Panc1 (cell line): ENCODE measurements around the gene DPH2. TPM values are rescaled to one million over a fixed set of nuclear protein-coding genes. Genes with fewer than 3 reads are reported as not detected.

Experiments
- ATAC-seq: fragments of 200-7000 bp; cut with Tn5 transposase; 2 replicates; pipeline ENCODE4 v1.9.1; 2020; ENCODE audit warnings: mild to moderate bottlenecking, moderate library complexity
- BruUV-seq: library from RNA; stranded (reverse); fragments of 400-500 nt; replicated peaks from 2 replicates; lab custom pipeline; 2021; lab: Mats Ljungman, UMichigan
- CTCF ChIA-PET: fragments of 300-600 bp; sonication (Branson Sonifier 250); formaldehyde crosslinking; loops from one replicate; lab custom pipeline; 2022; ENCODE audit warnings: antibody characterized with exemption; lab: Charles Lee
- POLR2A ChIA-PET: fragments of 300-600 bp; sonication (Branson Sonifier 250); formaldehyde crosslinking; loops from one replicate; lab custom pipeline; 2022; ENCODE audit warnings: antibody characterized with exemption; lab: Charles Lee
- DNase-seq: peaks from one replicate; pipeline ENCODE4 v3.0.0-alpha.2; 2010; ENCODE audit warnings: low read depth, low spot score
- H3K27ac ChIP-seq: 2 replicates; pipeline ENCODE4 v1.5.1; 2011; ENCODE audit warnings: mild to moderate bottlenecking, low read length, inconsistent platforms
- H3K27me3 ChIP-seq: fragments of 200-500 bp; sonication (Bioruptor generic); 2 replicates; pipeline ENCODE4 v1.6.0; 2014; ENCODE audit warnings: low read length, inconsistent platforms; ENCODE audit not compliant: control insufficient read depth, insufficient read depth
- H3K36me3 ChIP-seq: fragments of 200-500 bp; sonication (Bioruptor generic); 2 replicates; pipeline ENCODE4 v1.5.1; 2014; ENCODE audit warnings: inconsistent platforms, mild to moderate bottlenecking, low read length, moderate library complexity; ENCODE audit not compliant: control insufficient read depth, insufficient read depth
- H3K4me1 ChIP-seq: 2 replicates; pipeline ENCODE4 v1.5.1; 2011; ENCODE audit warnings: inconsistent platforms, mild to moderate bottlenecking, low read length, moderate library complexity; ENCODE audit not compliant: control insufficient read depth, insufficient read depth
- H3K4me3 ChIP-seq, 2 experiments: 2 replicates each; pipeline ENCODE4 v1.5.1; 2011 to 2012; ENCODE audit warnings: low read depth in 2 of 2, low read length in 2 of 2, mild to moderate bottlenecking in 2 of 2, inconsistent platforms in 1 of 2, moderate library complexity in 1 of 2
- H3K9me3 ChIP-seq: fragments of 200-500 bp; sonication (Bioruptor generic); 2 replicates; pipeline ENCODE4 v1.5.1; 2014; ENCODE audit warnings: low read depth, mild to moderate bottlenecking, inconsistent platforms, low read length, moderate library complexity; ENCODE audit not compliant: control insufficient read depth, insufficient read depth
- POLR2AphosphoS5 ChIP-seq: IDR thresholded peaks from 2 replicates; pipeline ENCODE4 v1.6.1; 2012; ENCODE audit warnings: mild to moderate bottlenecking, low read depth, low read length, moderate library complexity
- SIN3A ChIP-seq: IDR thresholded peaks from 2 replicates; pipeline ENCODE4 v1.6.1; 2012; ENCODE audit warnings: low read depth, mild to moderate bottlenecking, low read length, moderate library complexity, borderline replicate concordance; ENCODE audit not compliant: insufficient read depth
- TCF7L2 ChIP-seq: IDR thresholded peaks from 2 replicates; pipeline ENCODE4 v1.6.1; 2011; ENCODE audit warnings: mild to moderate bottlenecking, low read depth, low read length, inconsistent platforms
- in situ Hi-C: cut with HindIII; loops from 2 replicates; pipeline ENCODE4 v1.10.0; 2016; ENCODE audit warnings: low sequenced_read_pairs, low pct_unique_long_range_greater_than_20kb
- intact Hi-C: fragments of 100-400 bp; cut with micrococcal nuclease; formaldehyde crosslinking; loops from one replicate; pipeline ENCODE4 v1.10.0; 2022; ENCODE audit not compliant: unreplicated experiment
- total RNA-seq: library from RNA; stranded (reverse); gene quantifications from one replicate; pipeline ENCODE4 v1.2.1, GENCODE V29; 2021; ENCODE audit not compliant: unreplicated experiment
- TF ChIP-seq, protein P1 (sequence below), 2 experiments: IDR thresholded peaks; 2 replicates each; pipeline ENCODE4 v1.6.1; 2011 to 2012; ENCODE audit warnings: low read depth in 2 of 2, control low read depth in 1 of 2, low read length in 1 of 2, mild to moderate bottlenecking in 1 of 2, moderate library complexity in 1 of 2; ENCODE audit not compliant: insufficient read depth in 1 of 2

Gene DPH2
- total RNA-seq, 1 experiment from 2014 or later = 76.0 TPM

DNA sequence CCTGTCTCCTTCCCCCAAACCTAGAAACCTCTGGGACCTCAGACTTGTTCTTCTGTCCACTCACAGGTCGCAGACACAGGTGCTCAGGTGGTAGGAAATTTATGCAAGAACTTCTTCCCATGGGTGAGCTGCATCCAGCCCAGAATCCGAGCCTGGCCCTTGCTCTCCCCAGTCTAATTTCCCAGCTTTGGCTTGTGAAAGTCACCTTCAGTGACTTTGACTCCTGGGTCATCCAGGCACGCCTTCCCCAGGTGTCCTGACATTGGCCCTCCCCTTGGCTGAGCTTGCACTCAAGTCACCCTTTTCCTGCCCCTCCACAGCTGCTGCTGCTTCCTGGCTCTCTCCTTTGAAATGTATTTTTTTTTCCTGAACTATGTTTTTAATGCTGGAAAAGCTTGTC lies 16.4 kb upstream of the DPH2 start:
- POLR2A ChIA-PET = no interaction called here
- ATAC-seq (no peak), DNase-seq (no peak)
- H3K9me3 ChIP-seq = no peaks in the 10 kb centered on the region
- no peaks in the 10 kb centered on the region for H3K36me3 ChIP-seq
- H3K27me3 ChIP-seq = no peaks in the 10 kb centered on the region
- intact Hi-C loops (no loop called here), in situ Hi-C loops (no loop called here)
- peaks cover 3% of the 10 kb centered on the region for H3K4me1 ChIP-seq
- H3K27ac ChIP-seq = no peak overlapping the region
- TF ChIP-seq, protein P1, sequence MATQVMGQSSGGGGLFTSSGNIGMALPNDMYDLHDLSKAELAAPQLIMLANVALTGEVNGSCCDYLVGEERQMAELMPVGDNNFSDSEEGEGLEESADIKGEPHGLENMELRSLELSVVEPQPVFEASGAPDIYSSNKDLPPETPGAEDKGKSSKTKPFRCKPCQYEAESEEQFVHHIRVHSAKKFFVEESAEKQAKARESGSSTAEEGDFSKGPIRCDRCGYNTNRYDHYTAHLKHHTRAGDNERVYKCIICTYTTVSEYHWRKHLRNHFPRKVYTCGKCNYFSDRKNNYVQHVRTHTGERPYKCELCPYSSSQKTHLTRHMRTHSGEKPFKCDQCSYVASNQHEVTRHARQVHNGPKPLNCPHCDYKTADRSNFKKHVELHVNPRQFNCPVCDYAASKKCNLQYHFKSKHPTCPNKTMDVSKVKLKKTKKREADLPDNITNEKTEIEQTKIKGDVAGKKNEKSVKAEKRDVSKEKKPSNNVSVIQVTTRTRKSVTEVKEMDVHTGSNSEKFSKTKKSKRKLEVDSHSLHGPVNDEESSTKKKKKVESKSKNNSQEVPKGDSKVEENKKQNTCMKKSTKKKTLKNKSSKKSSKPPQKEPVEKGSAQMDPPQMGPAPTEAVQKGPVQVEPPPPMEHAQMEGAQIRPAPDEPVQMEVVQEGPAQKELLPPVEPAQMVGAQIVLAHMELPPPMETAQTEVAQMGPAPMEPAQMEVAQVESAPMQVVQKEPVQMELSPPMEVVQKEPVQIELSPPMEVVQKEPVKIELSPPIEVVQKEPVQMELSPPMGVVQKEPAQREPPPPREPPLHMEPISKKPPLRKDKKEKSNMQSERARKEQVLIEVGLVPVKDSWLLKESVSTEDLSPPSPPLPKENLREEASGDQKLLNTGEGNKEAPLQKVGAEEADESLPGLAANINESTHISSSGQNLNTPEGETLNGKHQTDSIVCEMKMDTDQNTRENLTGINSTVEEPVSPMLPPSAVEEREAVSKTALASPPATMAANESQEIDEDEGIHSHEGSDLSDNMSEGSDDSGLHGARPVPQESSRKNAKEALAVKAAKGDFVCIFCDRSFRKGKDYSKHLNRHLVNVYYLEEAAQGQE (IDR thresholded peaks at IDR 0.05; ENCODE audit: insufficient read depth in 1 of 2, low read depth in 2 of 2, low read length in 1 of 2) = no peak
- TF ChIP-seq TCF7L2 (no peak), POLR2AphosphoS5 (no peak), SIN3A (no peak)
- no peak overlapping the region for H3K4me3 ChIP-seq
- no TSS peak for BruUV-seq
- CTCF ChIA-PET = interaction anchor here (0.5 to 1.2 kb wide), 2 partner anchors 18 to 459 kb away, joined by 3 to 4 read pairs; no protein-coding TSS in a partner anchor

DNA sequence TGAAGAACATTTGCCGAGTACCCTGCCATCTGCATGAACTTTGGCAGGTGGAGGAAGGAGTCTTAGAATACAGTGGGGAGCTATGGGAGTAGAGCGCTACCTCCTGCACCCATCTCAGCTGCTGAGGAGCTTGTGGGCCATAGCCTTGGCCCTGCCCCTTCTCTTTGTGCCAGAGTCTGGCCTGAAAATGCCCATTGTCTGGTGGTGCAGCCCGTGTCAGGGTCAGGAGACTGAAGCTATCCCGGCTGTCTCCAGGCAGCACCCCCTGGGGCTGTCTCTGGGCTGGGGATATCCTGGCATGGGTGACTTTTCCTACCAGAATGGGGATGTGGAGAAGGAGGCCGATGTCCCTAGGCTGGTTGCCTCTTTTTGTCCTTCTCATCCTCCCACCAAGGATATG lies 15.8 kb upstream of the DPH2 start:
- no peaks in the 10 kb centered on the region for H3K36me3 ChIP-seq
- ATAC-seq = no peak

More for the DNA sequence above, 15.8 kb upstream of the DPH2 start:
- in situ Hi-C loops (no loop called here), intact Hi-C loops (no loop called here)
- no peaks in the 10 kb centered on the region for H3K9me3 ChIP-seq
- TF ChIP-seq, protein P1 (IDR thresholded peaks at IDR 0.05; ENCODE audit: insufficient read depth in 1 of 2, low read depth in 2 of 2, low read length in 1 of 2) = no peak
- TF ChIP-seq SIN3A (no peak), TCF7L2 (no peak), POLR2AphosphoS5 (no peak)
- ChIA-PET POLR2A (no interaction called here), CTCF (interaction anchor here (0.6 kb wide), 1 partner anchor 83 kb away, joined by 3 read pairs; no protein-coding TSS in a partner anchor)
- no peak for DNase-seq
- no TSS peak for BruUV-seq
- no peaks in the 10 kb centered on the region for H3K4me1 ChIP-seq
- no peak overlapping the region for H3K4me3 ChIP-seq
- H3K27ac ChIP-seq = no peak overlapping the region
- H3K27me3 ChIP-seq = no peaks in the 10 kb centered on the region
